Measurements from ENCODE around the gene SSNA1.
"Not testable (repeated sequence)": the region's sequence is repeated elsewhere in the genome, so short reads cannot be mapped to it uniquely, and the experiment has no call there.

Gene SSNA1

GRCh38 chr9:137234055-137234697 is 45.7 kb downstream of the SSNA1 start:
- no peak for FAIRE-seq

GRCh38 chr9:137234758-137235423 is 46.4 kb downstream of the SSNA1 start:
- FAIRE-seq = no peak

GRCh38 chr9:137235424-137236237 is 47.2 kb downstream of the SSNA1 start:
- no peak for FAIRE-seq

GRCh38 chr9:137236238-137236935 is 47.9 kb downstream of the SSNA1 start:
- no peak for FAIRE-seq

- FAIRE-seq = no peak
Observed at GRCh38 chr9:137236936-137237421, 48.5 kb downstream of the SSNA1 start.

- FAIRE-seq = no peak
Observed at GRCh38 chr9:137237759-137238726, 49.6 kb downstream of the SSNA1 start.

GRCh38 chr9:137239541-137240200 is 51.2 kb downstream of the SSNA1 start:
- FAIRE-seq = not testable (repeated sequence)
